H9 (cell line): ENCODE results near the gene PCDHGA12. TPM values are rescaled to one million over a fixed set of nuclear protein-coding genes. Genes with fewer than 3 reads are reported as not detected.

Source experiments
- DNase-seq: peaks from one replicate; pipeline ENCODE4 v3.0.0-alpha.2; 2017
- H2AFZ ChIP-seq: one replicate; pipeline ENCODE4 v1.6.1; 2013; ENCODE audit warnings: mild to moderate bottlenecking, low read length, control low read depth, moderate library complexity
- H2AK5ac ChIP-seq: 2 replicates; pipeline ENCODE4 v1.6.1; 2013; ENCODE audit warnings: low read length, control low read depth, mixed read lengths; ENCODE audit not compliant: insufficient read length
- H2BK120ac ChIP-seq: one replicate; pipeline ENCODE4 v1.6.1; 2013; ENCODE audit warnings: low read depth, mild to moderate bottlenecking, low read length, control low read depth, inconsistent platforms; ENCODE audit not compliant: poor library complexity, severe bottlenecking
- H2BK12ac ChIP-seq: 2 replicates; pipeline ENCODE4 v1.6.1; 2013; ENCODE audit warnings: low read length, control low read depth, mixed read lengths, low read depth; ENCODE audit not compliant: insufficient read length
- H2BK15ac ChIP-seq: 2 replicates; pipeline ENCODE4 v1.6.1; 2013; ENCODE audit warnings: low read depth, low read length, control low read depth
- H2BK20ac ChIP-seq: one replicate; pipeline ENCODE4 v1.6.1; 2013; ENCODE audit warnings: low read depth, mild to moderate bottlenecking, low read length, control low read depth, inconsistent platforms; ENCODE audit not compliant: poor library complexity, severe bottlenecking
- H2BK5ac ChIP-seq: 2 replicates; pipeline ENCODE4 v1.6.1; 2013; ENCODE audit warnings: low read length, control low read depth, mixed read lengths; ENCODE audit not compliant: insufficient read length
- H3K14ac ChIP-seq: 2 replicates; pipeline ENCODE4 v1.6.1; 2013; ENCODE audit warnings: low read length, control low read depth; ENCODE audit not compliant: insufficient read depth
- H3K18ac ChIP-seq: 2 replicates; pipeline ENCODE4 v1.6.1; 2013; ENCODE audit warnings: low read depth, mild to moderate bottlenecking, mixed read lengths, low read length, control low read depth; ENCODE audit not compliant: insufficient read length
- H3K23ac ChIP-seq: 2 replicates; pipeline ENCODE4 v1.6.1; 2013; ENCODE audit warnings: low read length, control low read depth, mixed read lengths, low read depth; ENCODE audit not compliant: insufficient read length
- H3K23me2 ChIP-seq: 2 replicates; pipeline ENCODE4 v1.6.1; 2013; ENCODE audit warnings: low read depth, mild to moderate bottlenecking, mixed read lengths, low read length, control low read depth; ENCODE audit not compliant: insufficient read length, poor library complexity, severe bottlenecking
- H3K27ac ChIP-seq: 2 replicates; pipeline ENCODE4 v1.5.1; 2013; ENCODE audit warnings: low read length, control low read depth, mixed read lengths, low read depth; ENCODE audit not compliant: insufficient read length
- H3K27me3 ChIP-seq: 2 replicates; pipeline ENCODE4 v1.6.1; 2013; ENCODE audit warnings: low read length, control low read depth, inconsistent platforms; ENCODE audit not compliant: insufficient read depth
- H3K4ac ChIP-seq: 2 replicates; pipeline ENCODE4 v1.6.1; 2013; ENCODE audit warnings: low read depth, mild to moderate bottlenecking, control low read depth, inconsistent platforms, low read length, moderate library complexity
- H3K4me1 ChIP-seq: 2 replicates; pipeline ENCODE4 v1.6.1; 2013; ENCODE audit warnings: low read length, control low read depth, inconsistent platforms; ENCODE audit not compliant: insufficient read depth
- H3K4me2 ChIP-seq: 2 replicates; pipeline ENCODE4 v1.6.1; 2013; ENCODE audit warnings: low read length, control low read depth, mixed read lengths; ENCODE audit not compliant: insufficient read length, insufficient read depth
- H3K56ac ChIP-seq: 2 replicates; pipeline ENCODE4 v1.6.1; 2013; ENCODE audit warnings: low read depth, mild to moderate bottlenecking, mixed read lengths, low read length, control low read depth; ENCODE audit not compliant: insufficient read length
- H3K79me1 ChIP-seq: 2 replicates; pipeline ENCODE4 v1.6.1; 2013; ENCODE audit warnings: low read depth, mild to moderate bottlenecking, moderate library complexity, low read length, control low read depth, inconsistent platforms; ENCODE audit not compliant: insufficient read depth, poor library complexity, severe bottlenecking
- H3K79me2 ChIP-seq: 2 replicates; pipeline ENCODE4 v1.6.1; 2013; ENCODE audit warnings: low read length, control low read depth, inconsistent platforms; ENCODE audit not compliant: insufficient read depth
- H3K9ac ChIP-seq: 2 replicates; pipeline ENCODE4 v1.6.1; 2013; ENCODE audit warnings: low read length, control low read depth, mixed read lengths; ENCODE audit not compliant: insufficient read length; ENCODE audit errors: extremely low read depth
- H3K9me3 ChIP-seq: one replicate; pipeline ENCODE4 v1.6.1; 2013; ENCODE audit warnings: low read depth, low read length, inconsistent platforms; ENCODE audit not compliant: control insufficient read depth
- H3T11ph ChIP-seq: one replicate; pipeline ENCODE4 v1.6.1; 2013; ENCODE audit warnings: mild to moderate bottlenecking, low read length, control low read depth, inconsistent platforms
- H4K20me1 ChIP-seq: one replicate; pipeline ENCODE4 v1.6.1; 2013; ENCODE audit not compliant: control insufficient read depth, insufficient read length, insufficient read depth
- H4K5ac ChIP-seq: 2 replicates; pipeline ENCODE4 v1.6.1; 2013; ENCODE audit warnings: low read depth, mild to moderate bottlenecking, mixed read lengths, low read length, control low read depth; ENCODE audit not compliant: insufficient read length
- H4K8ac ChIP-seq: replicated peaks from 2 replicates; pipeline ENCODE4 v1.6.1; 2013; ENCODE audit warnings: low read length, control low read depth, mixed read lengths, low read depth; ENCODE audit not compliant: insufficient read length
- H4K91ac ChIP-seq: 2 replicates; pipeline ENCODE4 v1.6.1; 2013; ENCODE audit warnings: low read depth, mild to moderate bottlenecking, moderate library complexity, mixed read lengths, low read length, control low read depth; ENCODE audit not compliant: insufficient read length
- H3K27ac Mint-ChIP-seq, 3 experiments: 2 replicates in 2 of 3; 3 replicates in 1 of 3; pipeline ENCODE4 v1.8.0; 2020 to 2021; ENCODE audit warnings: mixed read lengths in 3 of 3, mild to moderate bottlenecking in 1 of 3, moderate library complexity in 1 of 3
- H3K27me3 Mint-ChIP-seq: 2 replicates; pipeline ENCODE4 v1.8.0; 2021; ENCODE audit warnings: low read depth, mild to moderate bottlenecking, moderate library complexity, mixed read lengths
- H3K36me3 Mint-ChIP-seq, 3 experiments: 2 replicates in 2 of 3; 3 replicates in 1 of 3; pipeline ENCODE4 v1.8.0; 2020 to 2021; ENCODE audit warnings: low read depth in 3 of 3, mixed read lengths in 3 of 3; ENCODE audit not compliant: insufficient read depth in 1 of 3
- H3K4me1 Mint-ChIP-seq, 2 experiments: 2 replicates each; pipeline ENCODE4 v1.8.0; 2020; ENCODE audit warnings: mixed read lengths in 2 of 2
- H3K4me3 Mint-ChIP-seq, 2 experiments: 2 replicates in 1 of 2; 3 replicates in 1 of 2; pipeline ENCODE4 v1.8.0; 2020 to 2021; ENCODE audit warnings: mild to moderate bottlenecking in 2 of 2, mixed read lengths in 2 of 2, moderate library complexity in 1 of 2
- H3K9me3 Mint-ChIP-seq, 2 experiments: 2 replicates in 1 of 2; 3 replicates in 1 of 2; pipeline ENCODE4 v1.8.0; 2020; ENCODE audit warnings: mild to moderate bottlenecking in 2 of 2, mixed read lengths in 2 of 2, moderate library complexity in 1 of 2
- WGBS: extraction: QIAGEN DNeasy Blood & Tissue Kit; methylation state at CpG from one replicate; pipeline ENCODE4 v1.1.7; 2013; ENCODE audit warnings: missing lambda C conversion rate, low lambda C conversion rate, mixed read lengths; ENCODE audit not compliant: insufficient read length; ENCODE audit errors: extremely low coverage; 5-methylcytosine and 5-hydroxymethylcytosine counted together
- total RNA-seq: library from RNA; stranded (reverse); gene quantifications from 2 replicates; pipeline ENCODE4 v1.2.1, GENCODE V29; 2021
- TF ChIP-seq, protein P1 (sequence below): fragments of 200-600 bp; sonication (generic); conservative IDR thresholded peaks from 3 replicates; pipeline ENCODE4 v1.8.0; 2021; ENCODE audit warnings: antibody characterized with exemption, mild to moderate bottlenecking

The PCDHGA12 gene
- total RNA-seq, 1 experiment from 2014 or later, result 1.3 TPM

DNA sequence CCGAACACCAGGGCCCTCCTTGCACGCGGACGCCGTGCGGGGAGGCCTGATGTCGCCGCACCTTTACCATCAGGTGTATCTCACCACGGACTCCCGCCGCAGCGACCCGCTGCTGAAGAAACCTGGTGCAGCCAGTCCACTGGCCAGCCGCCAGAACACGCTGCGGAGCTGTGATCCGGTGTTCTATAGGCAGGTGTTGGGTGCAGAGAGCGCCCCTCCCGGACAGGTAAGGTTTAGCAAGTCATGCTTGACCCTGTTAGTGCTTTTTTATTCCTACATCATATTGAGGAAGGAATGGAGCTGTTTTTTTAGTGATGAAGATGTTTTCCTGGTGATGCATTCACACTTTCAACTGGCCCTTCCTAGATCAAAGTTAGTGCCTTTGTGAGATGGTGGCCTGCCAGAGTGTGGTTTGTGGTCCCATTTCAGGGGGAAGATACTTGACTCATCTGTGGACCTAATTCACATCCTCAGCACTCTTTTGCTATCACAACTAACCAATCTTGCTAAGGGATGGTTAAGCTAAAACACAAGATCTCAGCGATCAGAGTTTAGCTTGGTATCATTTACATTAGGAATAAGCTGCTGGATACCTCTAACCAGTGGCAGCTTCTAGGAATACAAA, 48.1 kb downstream of the PCDHGA12 start:
- no peaks in the 10 kb centered on the region for H3K79me2 ChIP-seq
- H2BK15ac ChIP-seq, result no peak overlapping the region
- H3K4ac ChIP-seq, result no peak overlapping the region
- H2AFZ ChIP-seq, result no peak overlapping the region
- peaks cover 32 to 39% of the 10 kb centered on the region in 2 experiments for H3K4me1 Mint-ChIP-seq
- no peaks in the 10 kb centered on the region for H3K79me1 ChIP-seq
- H3K9ac ChIP-seq, result no peak overlapping the region
- peaks cover 17% of the 10 kb centered on the region for H3K23me2 ChIP-seq
- H2BK20ac ChIP-seq, result no peak overlapping the region
- H3T11ph ChIP-seq, result no peak overlapping the region
- H3K4me1 ChIP-seq, result 0 out of 2 replicates have a peak, but pooled peaks cover 2% of the 10 kb centered on the region
- no peak overlapping the region for H3K14ac ChIP-seq
- no peak overlapping the region for H2BK12ac ChIP-seq
- peak overlapping the region in 1 of 2 experiments; percentile 19; a peak in 2 of 5 replicates for H3K4me3 Mint-ChIP-seq
- H3K27me3 ChIP-seq, result peaks cover 15% of the 10 kb centered on the region
- peak; percentile 89 for DNase-seq
- no peaks in the 10 kb centered on the region for H4K20me1 ChIP-seq
- peaks cover 33% of the 10 kb centered on the region for H3K27me3 Mint-ChIP-seq
- H3K56ac ChIP-seq, result no peak overlapping the region
- no peak overlapping the region for H3K18ac ChIP-seq
- H3K27ac Mint-ChIP-seq, result no peak overlapping the region
- peaks cover 5% of the 10 kb centered on the region for H3K9me3 ChIP-seq
- no peak overlapping the region for H4K8ac ChIP-seq
- H2BK5ac ChIP-seq, result no peak overlapping the region
- H4K91ac ChIP-seq, result no peak overlapping the region
- H2BK120ac ChIP-seq, result no peak overlapping the region
- H3K9me3 Mint-ChIP-seq, result peaks cover 0 to 23% of the 10 kb centered on the region in 2 experiments; a peak in 4 of 5 replicates
- no peak overlapping the region for H4K5ac ChIP-seq
- no peak overlapping the region for H3K27ac ChIP-seq
- no CpG with 5 or more reads among the region's 20 CpGs for WGBS
- no peak overlapping the region for H3K23ac ChIP-seq
- TF ChIP-seq, protein P1, sequence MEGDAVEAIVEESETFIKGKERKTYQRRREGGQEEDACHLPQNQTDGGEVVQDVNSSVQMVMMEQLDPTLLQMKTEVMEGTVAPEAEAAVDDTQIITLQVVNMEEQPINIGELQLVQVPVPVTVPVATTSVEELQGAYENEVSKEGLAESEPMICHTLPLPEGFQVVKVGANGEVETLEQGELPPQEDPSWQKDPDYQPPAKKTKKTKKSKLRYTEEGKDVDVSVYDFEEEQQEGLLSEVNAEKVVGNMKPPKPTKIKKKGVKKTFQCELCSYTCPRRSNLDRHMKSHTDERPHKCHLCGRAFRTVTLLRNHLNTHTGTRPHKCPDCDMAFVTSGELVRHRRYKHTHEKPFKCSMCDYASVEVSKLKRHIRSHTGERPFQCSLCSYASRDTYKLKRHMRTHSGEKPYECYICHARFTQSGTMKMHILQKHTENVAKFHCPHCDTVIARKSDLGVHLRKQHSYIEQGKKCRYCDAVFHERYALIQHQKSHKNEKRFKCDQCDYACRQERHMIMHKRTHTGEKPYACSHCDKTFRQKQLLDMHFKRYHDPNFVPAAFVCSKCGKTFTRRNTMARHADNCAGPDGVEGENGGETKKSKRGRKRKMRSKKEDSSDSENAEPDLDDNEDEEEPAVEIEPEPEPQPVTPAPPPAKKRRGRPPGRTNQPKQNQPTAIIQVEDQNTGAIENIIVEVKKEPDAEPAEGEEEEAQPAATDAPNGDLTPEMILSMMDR, result peak; percentile 84
- peak overlapping the region; percentile 31 for H3K4me2 ChIP-seq
- H3K36me3 Mint-ChIP-seq, result peaks cover 0 to 21% (median 8%) of the 10 kb centered on the region in 3 experiments; a peak in 4 of 7 replicates
- H2AK5ac ChIP-seq, result no peak overlapping the region
